ENCODE data around the gene PTPRA.

The PTPRA gene

GRCh38 chr20:2859330-2860121 is 13.8 kb upstream of the PTPRA start:
- no peak for DNase-seq

- DNase-seq: no peak
Observed at GRCh38 chr20:2864626-2865025, 8.7 kb upstream of the PTPRA start.

GRCh38 chr20:2865101-2865500 is 8.2 kb upstream of the PTPRA start:
- DNase-seq: no peak

- DNase-seq: peak; percentile 39
Observed at GRCh38 chr20:2865630-2866029, 7.7 kb upstream of the PTPRA start.

GRCh38 chr20:2866236-2866635 is 7.0 kb upstream of the PTPRA start:
- no peak for DNase-seq

- DNase-seq: peak; percentile 47
Observed at GRCh38 chr20:2867081-2867864, 6.0 kb upstream of the PTPRA start.

- no peak for DNase-seq
Observed at GRCh38 chr20:2869381-2869780, 3.9 kb upstream of the PTPRA start.

GRCh38 chr20:2871111-2871465 is 2.2 kb upstream of the PTPRA start:
- DNase-seq: no peak

GRCh38 chr20:2871661-2872458 is 1.4 kb upstream of the PTPRA start:
- no peak for DNase-seq

- DNase-seq: no peak
Observed at GRCh38 chr20:2872459-2873009, 747 bp upstream of the PTPRA start.

GRCh38 chr20:2873747-2874041 is 413 bp downstream of the PTPRA start:
- peak; percentile 81 for DNase-seq

GRCh38 chr20:2874456-2874855 is 1.2 kb downstream of the PTPRA start:
- DNase-seq: no peak

GRCh38 chr20:2875690-2876203 is 2.5 kb downstream of the PTPRA start:
- no peak for DNase-seq

GRCh38 chr20:2878515-2878914 is 5.2 kb downstream of the PTPRA start:
- DNase-seq: no peak

GRCh38 chr20:2879146-2879545 is 5.9 kb downstream of the PTPRA start:
- DNase-seq: no peak

- no peak for DNase-seq
Observed at GRCh38 chr20:2880650-2881049, 7.4 kb downstream of the PTPRA start.

- no peak for DNase-seq
Observed at GRCh38 chr20:2883726-2884637, 10.7 kb downstream of the PTPRA start.

- DNase-seq: no peak
Observed at GRCh38 chr20:2887715-2888114, 14.4 kb downstream of the PTPRA start.

GRCh38 chr20:2888224-2888955 is 15.1 kb downstream of the PTPRA start:
- no peak for DNase-seq

GRCh38 chr20:2889209-2889608 is 15.9 kb downstream of the PTPRA start:
- no peak for DNase-seq

- DNase-seq: no peak
Observed at GRCh38 chr20:2889797-2890196, 16.5 kb downstream of the PTPRA start.
